Limb (tissue), 2 donors: ENCODE data around the gene TLNRD1.

ENCODE experiments used
- DNase-seq, 2 donors: peaks; one replicate each; pipeline ENCODE4 v3.0.0-alpha.2; 2016; ENCODE audit errors: extremely low spot score in 2 of 2

TLNRD1 gene

DNA sequence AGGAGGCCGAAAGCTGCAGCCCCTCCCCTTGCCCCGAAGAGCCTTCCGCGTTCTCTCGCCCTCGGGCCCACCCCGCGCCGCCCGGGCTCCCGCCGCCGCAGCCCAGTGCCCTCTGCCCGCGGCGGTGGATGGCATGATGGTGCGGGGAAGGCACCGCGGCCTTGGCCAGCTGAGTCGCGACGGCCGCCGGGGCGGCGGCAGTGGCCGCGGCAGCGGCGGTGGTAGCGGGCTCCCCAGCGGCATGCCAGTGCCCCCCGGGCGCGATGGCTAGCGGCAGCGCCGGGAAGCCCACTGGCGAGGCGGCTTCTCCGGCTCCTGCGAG lies 1.2 kb downstream of the TLNRD1 start:
- DNase-seq = no peak

GRCh38 chr15:81002331-81003096 lies 1.8 kb downstream of the TLNRD1 start:
- peak in 1 of 2 donors; percentile 36 for DNase-seq

DNA sequence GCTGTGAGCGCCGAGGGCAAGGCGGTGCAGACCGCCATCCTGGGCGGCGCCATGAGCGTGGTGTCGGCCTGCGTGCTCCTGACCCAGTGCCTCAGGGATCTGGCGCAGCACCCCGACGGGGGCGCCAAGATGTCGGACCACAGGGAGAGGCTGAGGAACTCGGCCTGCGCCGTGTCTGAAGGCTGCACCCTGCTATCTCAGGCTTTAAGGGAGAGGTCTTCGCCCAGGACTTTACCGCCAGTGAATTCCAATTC lies 2.3 kb downstream of the TLNRD1 start:
- no peak for DNase-seq

DNA sequence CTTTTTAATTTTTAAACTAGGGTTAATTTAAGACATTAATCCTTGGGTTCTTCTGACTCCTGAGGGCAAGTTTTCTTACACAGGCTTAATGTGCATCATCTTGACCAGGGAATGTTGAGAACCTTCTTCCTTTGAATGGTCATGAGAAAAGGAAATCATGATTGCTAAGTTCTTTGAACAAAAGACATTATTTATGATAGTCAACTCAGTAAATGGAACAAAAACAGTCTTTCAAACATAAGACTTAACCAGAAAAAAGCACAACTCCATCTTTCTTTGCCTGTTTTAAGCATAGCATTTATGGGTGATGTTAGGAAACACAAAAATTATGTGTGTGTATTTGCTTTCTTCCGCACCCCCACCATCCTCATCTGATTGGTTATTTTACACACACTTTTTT lies 5.4 kb downstream of the TLNRD1 start:
- DNase-seq = no peak

DNA sequence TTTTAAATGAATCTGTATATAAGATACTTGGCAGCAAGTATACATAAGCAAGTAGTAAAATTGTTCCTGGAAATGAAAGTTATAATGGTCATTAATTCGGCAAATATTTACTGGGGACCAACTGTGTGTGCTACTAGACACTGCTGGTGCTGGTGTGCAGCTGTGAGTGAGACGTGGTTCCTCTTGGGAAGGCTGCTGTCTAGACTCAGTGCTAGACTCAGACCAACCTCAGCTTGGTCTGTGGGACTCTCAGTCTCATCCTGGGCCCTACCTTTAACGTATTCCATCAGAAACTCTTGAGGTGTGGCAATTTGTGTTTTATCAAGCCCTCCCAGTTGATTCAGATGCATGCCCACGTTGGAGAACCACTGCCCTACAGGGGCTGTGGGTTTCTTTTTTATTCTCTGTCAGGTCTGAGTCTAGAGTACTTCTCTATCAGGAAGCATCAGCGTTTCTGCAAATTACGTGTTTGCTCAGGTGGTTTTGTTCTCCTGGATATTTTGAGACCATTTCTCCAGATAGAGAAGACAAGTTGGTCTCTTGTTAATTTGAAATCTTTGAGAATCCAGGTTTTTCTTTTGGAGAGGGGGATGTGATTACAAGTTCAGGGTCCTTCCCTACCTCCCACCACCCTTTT lies 6.8 kb downstream of the TLNRD1 start:
- no peak for DNase-seq

DNA sequence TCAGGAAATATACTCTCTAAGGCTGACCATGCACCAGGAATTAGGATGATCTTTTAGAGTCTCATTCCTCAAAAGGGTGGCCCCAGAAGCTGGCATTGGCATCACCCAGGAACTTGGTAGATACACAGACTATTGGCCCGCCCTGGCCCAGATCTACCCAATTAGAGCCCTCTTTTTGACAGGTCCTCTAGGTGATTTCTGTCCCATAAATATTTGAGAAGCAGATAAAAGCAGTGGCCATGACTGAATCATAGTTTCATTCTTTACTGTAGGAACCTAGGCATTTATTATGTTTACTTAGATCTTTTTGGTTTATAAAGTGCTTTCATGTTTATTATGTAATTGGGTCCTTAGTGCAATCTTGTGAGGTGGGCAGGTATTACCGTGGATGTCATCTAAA lies 7.6 kb downstream of the TLNRD1 start:
- DNase-seq = no peak

GRCh38 chr15:81010086-81010485 lies 9.4 kb downstream of the TLNRD1 start:
- no peak for DNase-seq

- no peak for DNase-seq
Measured at GRCh38 chr15:81011593-81011992, 10.9 kb downstream of the TLNRD1 start.

GRCh38 chr15:81012588-81012987 lies 11.9 kb downstream of the TLNRD1 start:
- no peak for DNase-seq

DNA sequence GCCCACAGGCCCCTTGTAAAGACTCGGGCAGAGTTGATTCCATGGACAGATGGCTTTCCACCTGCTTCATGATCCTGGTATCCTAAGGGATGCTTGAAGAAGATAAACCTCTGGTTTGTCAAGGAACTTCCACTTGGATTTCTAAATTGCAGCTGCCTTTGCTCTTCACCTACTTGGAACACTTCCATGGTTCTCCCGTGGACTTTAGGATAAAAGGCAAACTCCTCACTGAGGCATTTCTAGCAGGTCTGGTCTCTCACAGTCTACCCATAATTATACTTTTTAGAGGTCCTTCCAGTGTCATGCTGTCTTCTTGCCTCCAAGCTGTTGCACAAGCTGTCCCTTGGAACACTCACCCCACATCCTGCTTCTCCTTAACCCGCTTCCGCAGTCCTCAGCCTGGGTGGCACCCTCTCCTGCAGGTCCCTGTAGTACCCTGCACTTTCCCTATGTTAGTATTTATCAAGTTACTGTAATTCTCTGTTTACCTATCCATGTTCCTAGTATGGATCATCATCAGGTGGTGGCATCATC lies 12.7 kb downstream of the TLNRD1 start:
- DNase-seq = no peak

DNA sequence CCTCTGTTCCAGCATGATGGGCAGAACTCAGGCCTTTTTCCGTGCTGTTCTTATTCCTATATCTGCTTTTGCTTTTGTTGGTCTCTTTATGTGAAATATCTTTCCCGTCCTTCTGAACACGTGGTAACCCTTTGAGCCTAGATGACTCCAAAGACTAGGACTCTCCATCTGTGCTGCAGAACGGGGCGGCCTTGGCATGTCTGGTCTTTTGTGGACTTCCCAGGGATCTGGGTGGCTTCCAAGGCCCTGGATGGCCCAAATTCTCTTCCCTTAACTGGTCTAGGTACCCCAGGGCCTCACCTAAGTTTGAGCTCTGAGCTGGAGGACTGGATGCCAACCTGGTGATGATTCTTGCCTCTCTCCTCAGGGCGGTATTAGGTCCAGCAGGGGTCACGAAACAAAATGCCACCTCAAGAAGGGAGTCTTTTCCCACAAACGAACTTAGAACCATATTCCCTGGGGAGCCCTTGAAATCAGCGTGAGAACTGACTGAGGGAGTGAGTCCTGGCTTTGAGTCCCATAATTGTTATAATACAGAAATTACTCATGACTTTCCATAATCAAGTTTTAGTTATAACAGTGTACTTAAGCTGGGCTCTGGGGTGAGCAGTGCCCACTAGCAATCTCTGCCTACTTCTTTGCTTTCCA lies 13.8 kb downstream of the TLNRD1 start:
- DNase-seq = no peak

GRCh38 chr15:81015621-81016488 lies 15.1 kb downstream of the TLNRD1 start:
- no peak for DNase-seq

GRCh38 chr15:81016489-81017068 lies 15.9 kb downstream of the TLNRD1 start:
- no peak for DNase-seq

- DNase-seq = no peak
Measured at GRCh38 chr15:81018197-81018596, 17.5 kb downstream of the TLNRD1 start.

- no peak for DNase-seq
Measured at GRCh38 chr15:81021321-81021720, 20.6 kb downstream of the TLNRD1 start.

GRCh38 chr15:81023483-81024264 lies 23.0 kb downstream of the TLNRD1 start:
- no peak for DNase-seq

DNA sequence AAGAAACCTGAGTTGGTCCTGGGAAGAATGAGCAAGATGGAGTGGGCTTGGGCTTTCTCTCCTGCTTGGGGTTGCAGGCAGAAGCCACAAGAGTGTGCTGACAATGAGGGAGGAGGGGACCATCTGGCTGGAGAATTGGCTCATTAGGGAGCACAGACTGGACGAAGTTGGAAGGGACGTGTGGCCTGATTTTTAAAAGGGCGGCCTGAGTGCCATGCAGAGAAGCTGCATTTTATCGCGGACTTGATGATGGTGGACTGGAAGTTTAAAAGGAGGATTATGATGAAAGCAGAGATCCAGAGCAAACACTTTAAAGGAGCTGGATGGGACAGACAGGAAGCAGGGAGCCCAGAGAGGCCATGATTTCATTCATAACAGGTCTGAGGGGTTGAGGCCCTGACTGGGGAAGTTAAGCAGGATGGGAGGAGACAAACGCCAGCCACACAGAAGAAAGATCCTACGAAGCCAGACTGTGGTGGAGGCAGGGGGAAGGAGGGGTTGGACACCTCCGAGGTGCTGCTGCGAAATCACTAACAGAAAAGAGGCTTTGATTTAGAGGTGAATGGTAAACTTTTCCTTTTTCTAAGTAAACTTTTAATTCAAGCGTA lies 23.6 kb downstream of the TLNRD1 start:
- peak; percentile 41 to 42 for DNase-seq

DNA sequence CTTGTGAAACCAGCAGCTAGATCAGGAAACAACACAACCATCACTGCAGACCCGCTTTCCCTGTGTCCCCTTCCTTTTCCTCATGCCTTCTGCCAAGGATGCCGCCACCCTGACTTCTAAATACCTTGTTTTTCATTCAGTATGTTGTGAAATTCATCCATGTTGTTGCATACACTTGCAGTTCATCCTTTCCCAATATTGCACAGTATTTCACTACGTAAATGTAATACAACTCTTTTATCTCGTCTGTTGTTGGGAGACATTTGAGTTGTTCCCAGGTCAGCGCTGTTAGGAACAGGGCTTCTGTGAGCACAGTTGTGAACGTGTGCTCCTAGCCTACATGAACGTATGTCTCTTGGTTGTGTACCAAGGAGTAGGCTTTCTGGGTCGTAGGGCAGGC lies 24.2 kb downstream of the TLNRD1 start:
- DNase-seq = no peak

- DNase-seq = no peak
Measured at GRCh38 chr15:81025721-81026370, 25.1 kb downstream of the TLNRD1 start.
